Hematopoietic multipotent progenitor cell treated with erythropoietin and hydrocortisone succinate and interleukin-3 and kit ligand, for 17 days (in vitro differentiated cells): ENCODE measurements around the gene GLYAT.
A peak's percentile ranks its signal among the peaks of the same experiment; 100 is the strongest.
"Not testable (repeated sequence)": the region's sequence is repeated elsewhere in the genome, so short reads cannot be mapped to it uniquely, and the experiment has no call there.

Experiments
- DNase-seq: peaks from one replicate; pipeline ENCODE4 v3.0.0-alpha.2; 2015; ENCODE audit warnings: low spot score

Gene GLYAT

GRCh38 chr11:58742981-58743880 lies 11.5 kb upstream of the GLYAT start:
- DNase-seq = no peak

DNA sequence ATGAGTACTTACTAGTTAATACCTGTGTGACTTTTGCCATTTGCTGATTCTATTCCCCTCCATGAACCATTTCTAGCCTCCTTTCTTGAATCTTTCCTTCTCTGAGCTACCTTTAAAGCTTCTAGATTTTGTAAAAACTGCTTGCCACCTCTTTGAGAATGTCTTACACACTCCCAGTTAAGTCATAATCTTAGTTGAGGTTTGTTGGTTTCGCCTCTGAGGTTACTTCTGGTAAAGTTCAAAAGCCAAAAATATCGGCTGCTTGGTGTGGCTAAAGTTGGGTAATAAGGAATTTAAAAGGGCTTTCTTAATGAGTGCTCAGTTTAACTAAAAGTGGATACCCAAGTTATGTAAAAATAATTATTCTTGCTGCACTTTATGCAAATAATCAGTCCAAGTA lies 10.4 kb upstream of the GLYAT start:
- DNase-seq = no peak

DNA sequence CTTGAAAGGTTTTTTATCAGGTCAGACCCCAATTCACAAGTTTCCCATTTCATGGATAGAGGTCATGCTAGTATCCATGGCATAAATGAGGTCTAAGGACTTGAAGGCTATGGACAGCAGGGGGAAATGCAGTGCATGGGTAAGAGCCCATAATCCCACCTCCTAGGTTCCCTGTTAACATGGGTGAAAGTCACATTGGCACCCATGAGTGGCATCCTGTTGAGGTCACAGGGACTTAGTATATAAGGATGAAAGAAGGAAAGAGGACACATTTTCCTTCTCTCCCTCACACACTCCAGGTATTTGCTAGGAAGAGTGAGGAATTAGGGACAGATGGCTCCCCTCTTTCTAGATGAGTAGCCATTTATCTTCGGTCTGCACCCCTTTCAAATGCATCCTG lies 9.4 kb upstream of the GLYAT start:
- DNase-seq = no peak

DNA sequence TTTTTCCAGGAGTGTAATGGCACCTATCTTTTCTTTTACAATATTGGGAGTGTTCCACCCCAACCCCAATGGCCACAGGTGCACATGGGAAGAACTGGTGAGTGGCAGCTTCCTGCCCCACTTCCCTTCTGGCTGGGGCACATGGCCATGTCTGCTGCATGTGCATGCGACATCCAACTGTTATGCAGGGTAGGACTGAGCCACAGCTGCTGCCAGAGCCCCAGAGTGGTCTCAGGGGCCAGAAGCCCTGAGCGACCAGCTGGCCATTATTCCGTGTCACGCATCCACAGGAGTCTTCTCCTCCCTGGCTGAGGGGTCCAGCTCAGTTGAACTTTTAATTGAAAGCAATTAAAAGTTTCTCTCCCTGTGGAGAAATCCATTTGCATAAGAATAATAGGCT lies 8.7 kb upstream of the GLYAT start:
- DNase-seq = no peak

- DNase-seq = no peak
Measured at GRCh38 chr11:58739725-58740430, 8.1 kb upstream of the GLYAT start.

GRCh38 chr11:58734681-58735490 lies 3.1 kb upstream of the GLYAT start:
- DNase-seq = no peak

DNA sequence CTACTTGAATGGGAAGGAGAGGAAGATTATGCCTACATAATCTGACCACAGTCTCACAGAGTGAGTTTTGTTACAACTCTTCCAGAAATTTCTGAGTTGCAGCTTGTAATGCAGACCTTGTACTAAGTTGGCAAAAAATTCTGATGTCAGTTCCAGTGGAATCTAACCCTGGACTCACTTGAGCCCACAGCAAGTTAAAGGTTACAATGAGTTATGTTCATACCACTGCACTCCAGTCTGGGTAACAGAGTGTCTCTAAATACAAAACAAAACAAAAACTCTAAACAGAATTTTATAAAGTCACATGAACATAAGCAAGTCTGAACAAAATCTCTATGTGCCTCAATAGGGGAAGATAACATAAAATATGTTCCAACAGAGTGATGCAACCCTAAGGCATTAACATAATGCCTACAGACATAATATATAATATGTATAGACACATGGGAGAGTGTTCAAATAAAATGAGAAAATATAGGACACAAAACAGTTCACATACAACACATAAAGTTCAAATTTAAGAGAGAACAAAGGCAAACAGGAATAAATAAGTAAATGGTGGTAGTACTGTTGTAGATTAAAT lies 1.1 kb downstream of the GLYAT start:
- no peak for DNase-seq

- no peak for DNase-seq
Measured at GRCh38 chr11:58727415-58727797, 4.3 kb downstream of the GLYAT start.

GRCh38 chr11:58726737-58727414 lies 4.9 kb downstream of the GLYAT start:
- DNase-seq = peak; percentile 22

- DNase-seq = no peak
Measured at GRCh38 chr11:58719406-58720117, 12.2 kb downstream of the GLYAT start.

DNA sequence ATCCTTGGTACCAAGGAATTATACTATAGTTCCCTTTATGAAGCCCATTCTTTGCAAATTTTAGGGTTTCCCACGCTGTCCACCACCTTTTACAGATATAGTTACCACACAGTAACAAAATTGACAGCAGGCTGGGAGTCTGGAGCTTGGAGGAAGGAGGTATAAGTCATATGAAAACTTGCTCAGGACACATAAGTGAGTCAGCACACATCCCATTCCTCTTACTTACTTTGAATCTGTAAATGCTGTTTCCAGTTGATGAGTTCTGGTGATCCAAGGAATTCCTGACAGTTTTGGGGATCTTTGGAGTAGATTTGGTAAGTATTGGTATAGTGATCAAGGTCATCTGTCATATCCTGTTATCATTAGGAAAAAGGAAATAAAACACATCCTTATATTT lies 19.2 kb downstream of the GLYAT start:
- DNase-seq = no peak

DNA sequence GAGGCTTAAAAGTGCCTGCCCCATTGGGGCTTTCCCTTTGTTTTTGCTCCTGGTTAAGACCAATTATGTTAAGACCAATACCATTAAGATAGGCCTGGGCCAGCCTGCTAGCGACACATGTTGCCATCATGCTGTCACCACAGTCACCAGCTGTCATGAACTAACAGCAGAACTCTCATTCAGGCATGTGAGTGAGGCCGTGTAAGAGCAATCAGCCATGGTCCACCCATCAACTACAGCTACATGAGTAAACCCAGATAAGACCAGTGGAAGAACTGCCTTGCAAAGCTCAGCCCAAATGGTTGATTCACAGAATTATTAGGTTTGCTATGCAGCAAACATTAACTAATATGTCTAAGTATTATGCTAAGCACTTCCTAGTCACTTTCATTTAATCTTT lies 19.9 kb downstream of the GLYAT start:
- DNase-seq = no peak

DNA sequence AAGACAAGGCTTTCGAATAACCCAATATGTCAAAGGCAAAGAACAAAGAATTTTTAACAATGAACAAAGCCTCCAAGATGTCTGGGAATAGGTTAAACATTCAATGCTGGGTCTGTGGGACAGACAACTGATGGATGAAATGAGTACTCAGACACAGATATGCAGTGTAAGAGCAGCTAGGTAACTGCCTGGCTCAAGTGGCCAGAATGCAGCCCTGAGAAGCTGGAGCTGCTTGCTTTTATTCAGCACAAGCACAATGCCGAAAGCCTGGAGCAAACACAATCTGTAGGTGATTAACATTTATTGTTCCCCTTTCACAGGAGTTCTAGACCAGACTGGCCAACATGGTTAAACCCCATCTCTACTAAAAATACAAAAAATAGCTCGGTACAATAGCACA lies 24.0 kb downstream of the GLYAT start:
- no peak for DNase-seq

GRCh38 chr11:58696825-58697224 lies 34.9 kb downstream of the GLYAT start:
- DNase-seq = not testable (repeated sequence)

GRCh38 chr11:58693026-58693425 lies 38.7 kb downstream of the GLYAT start:
- DNase-seq = no peak

- DNase-seq = no peak
Measured at GRCh38 chr11:58691675-58692074, 40.1 kb downstream of the GLYAT start.

- no peak for DNase-seq
Measured at GRCh38 chr11:58688789-58689503, 42.8 kb downstream of the GLYAT start.

DNA sequence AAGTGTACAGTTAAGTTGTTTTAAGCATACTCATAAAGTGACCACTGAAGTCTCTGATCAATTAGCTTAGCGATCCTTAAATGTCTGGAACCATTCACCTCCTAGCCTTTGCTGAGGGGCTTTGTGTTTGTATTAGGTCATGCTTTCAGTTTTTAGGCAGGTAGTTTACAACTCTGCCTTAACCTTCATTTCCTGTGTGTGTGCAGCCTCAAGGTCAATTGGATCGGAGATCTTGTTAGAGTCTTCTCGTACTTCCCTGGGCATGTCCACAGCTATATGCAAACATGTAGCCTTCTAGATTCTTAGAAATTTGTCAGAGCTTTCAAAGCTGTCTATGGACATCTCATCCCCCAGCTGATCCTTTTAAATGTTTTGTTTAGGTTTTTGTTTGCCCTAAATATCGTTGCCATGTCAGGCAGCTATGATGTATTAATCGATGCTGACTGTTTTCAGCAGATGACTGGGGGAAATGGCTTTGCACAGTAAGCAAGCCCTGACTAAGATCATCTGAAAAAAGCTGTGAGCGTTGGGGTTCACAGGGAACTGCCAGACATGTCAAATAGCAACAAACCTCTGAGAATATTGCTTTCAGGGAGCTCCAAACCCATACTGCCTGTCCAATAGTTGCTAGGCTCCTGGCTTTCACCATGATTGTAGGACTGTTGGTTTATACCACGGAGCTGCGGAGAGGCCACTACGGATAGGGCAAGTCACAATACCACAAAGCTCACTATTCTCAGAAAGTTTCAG lies 45.6 kb downstream of the GLYAT start:
- no peak for DNase-seq

GRCh38 chr11:58682660-58683059 lies 49.1 kb downstream of the GLYAT start:
- DNase-seq = not testable (repeated sequence)

DNA sequence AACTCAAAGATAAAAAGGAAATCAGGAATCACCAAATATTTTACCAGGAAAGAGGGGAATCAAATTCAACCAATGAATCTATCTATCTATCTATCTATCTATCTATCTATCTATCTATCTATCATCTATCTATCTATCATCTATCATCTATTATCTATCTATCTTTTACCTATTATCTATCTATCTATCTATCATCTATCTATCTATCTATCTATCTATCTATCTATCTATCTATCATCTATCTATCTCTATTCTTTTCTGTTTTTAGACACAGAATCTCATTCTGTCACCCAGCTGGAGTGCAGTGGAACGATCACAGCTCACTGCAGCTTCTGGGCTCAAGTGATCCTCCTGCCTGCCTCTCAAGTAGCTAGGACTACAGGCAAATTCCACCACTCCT lies 54.2 kb downstream of the GLYAT start:
- DNase-seq = not testable (repeated sequence)
